Astrocyte of the spinal cord (primary cell): ENCODE data around the gene UNC13C.

Source experiments
- DNase-seq: peaks from one replicate; pipeline ENCODE4 v3.0.0; 2011; ENCODE audit warnings: low read depth, low spot score
- H3K4me3 ChIP-seq: 2 replicates; pipeline ENCODE4 v1.5.1; 2011; ENCODE audit warnings: low read depth, mild to moderate bottlenecking, low read length, moderate library complexity
- CTCF ChIP-seq: IDR thresholded peaks from 2 replicates; pipeline ENCODE4 v1.5.1; 2012; ENCODE audit warnings: low read depth, mild to moderate bottlenecking, low read length, inconsistent platforms
- in situ Hi-C: cut with HindIII; loops from 2 replicates; pipeline ENCODE4 v1.10.0; 2017; ENCODE audit warnings: low sequenced_read_pairs

UNC13C gene

DNA sequence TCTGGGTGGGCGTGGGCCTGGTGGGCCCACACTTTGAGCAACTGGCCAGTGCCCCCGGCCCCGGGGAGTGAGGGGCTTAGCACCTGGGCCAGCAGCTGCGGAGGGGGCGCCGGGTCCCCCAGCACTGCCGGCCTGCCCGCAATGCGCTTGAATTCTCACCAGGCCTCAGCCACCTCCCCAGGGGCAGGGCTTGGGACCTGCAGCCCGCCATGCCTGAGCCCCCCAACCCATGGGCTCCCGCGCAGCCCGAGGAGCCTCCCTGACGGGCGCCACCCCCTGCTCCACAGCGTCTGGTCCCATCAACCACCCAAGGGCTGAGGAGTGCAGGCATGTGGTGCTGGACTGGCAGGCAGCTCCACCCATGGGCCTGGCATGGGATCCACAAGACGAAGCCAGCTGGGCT lies 484.3 kb downstream of the UNC13C start:
- H3K4me3 ChIP-seq, result no peak overlapping the region
- in situ Hi-C loops, result no loop called here

GRCh38 chr15:54481819-54482218 lies 503.6 kb downstream of the UNC13C start:
- in situ Hi-C loops, result no loop called here
- DNase-seq, result no peak
- no peak for TF ChIP-seq CTCF
- no peak overlapping the region for H3K4me3 ChIP-seq

More for the DNA sequence above, 484.3 kb downstream of the UNC13C start:
- TF ChIP-seq CTCF, result no peak
- no peak for DNase-seq

DNA sequence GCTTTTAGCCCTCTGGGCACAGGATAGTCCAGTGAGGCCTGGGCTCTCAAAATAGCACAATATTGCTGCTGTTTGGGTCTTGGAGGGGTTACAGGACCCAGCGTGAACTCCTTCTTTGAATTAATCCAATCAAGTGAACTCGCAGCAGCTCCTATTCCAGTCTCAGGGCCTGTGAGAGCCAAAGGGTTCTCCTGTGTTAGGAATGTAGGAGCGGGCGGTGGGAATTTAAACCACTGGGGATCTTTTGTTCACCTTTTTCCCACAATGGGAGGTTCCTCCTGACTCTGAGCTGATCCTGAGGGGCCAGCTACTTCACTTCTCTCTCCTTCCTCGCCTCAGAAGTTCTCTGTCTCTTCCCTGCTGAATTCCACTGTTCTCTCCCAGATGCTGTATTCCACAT lies 504.0 kb downstream of the UNC13C start:
- no peak for TF ChIP-seq CTCF
- DNase-seq, result no peak
- H3K4me3 ChIP-seq, result no peak overlapping the region
- in situ Hi-C loops, result no loop called here

- TF ChIP-seq CTCF, result no peak
- in situ Hi-C loops, result no loop called here
- no peak for DNase-seq
- no peak overlapping the region for H3K4me3 ChIP-seq
These were observed 522.1 kb downstream of the UNC13C start for GRCh38 chr15:54500330-54500729.

- DNase-seq, result no peak
- in situ Hi-C loops, result no loop called here
- TF ChIP-seq CTCF, result no peak
- H3K4me3 ChIP-seq, result no peak overlapping the region
These were observed 524.3 kb downstream of the UNC13C start for GRCh38 chr15:54502416-54503075.

DNA sequence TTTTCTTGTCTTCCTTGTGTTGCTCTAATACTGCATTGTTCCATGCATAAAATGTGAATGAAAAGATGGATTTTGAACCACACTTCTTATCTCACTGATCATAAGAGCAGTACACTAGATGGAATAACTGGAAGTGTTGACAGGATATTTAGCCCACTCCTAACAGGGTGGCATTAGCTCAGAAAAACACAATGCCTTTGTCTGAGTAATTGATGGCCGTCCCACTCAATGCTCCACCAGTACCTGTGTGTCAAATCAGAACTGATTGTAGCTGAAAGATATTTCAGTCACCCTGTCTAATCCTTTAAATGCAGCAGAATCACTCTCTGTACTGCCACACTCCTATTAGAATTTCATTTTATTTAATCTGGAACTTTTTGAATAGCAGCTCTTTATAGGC lies 526.5 kb downstream of the UNC13C start:
- no peak overlapping the region for H3K4me3 ChIP-seq
- DNase-seq, result no peak
- no peak for TF ChIP-seq CTCF
- in situ Hi-C loops, result no loop called here
